HG03139 (cell line): ENCODE data around the gene RPP25L.

Experiments
- ATAC-seq: cut with Tn5 transposase; IDR thresholded peaks from one replicate; pipeline ENCODE4 v1.9.1; 2021; ENCODE audit not compliant: unreplicated experiment

Gene RPP25L

GRCh38 chr9:34638138-34638445, 26.2 kb upstream of the RPP25L start:
- ATAC-seq = no peak

GRCh38 chr9:34637356-34638137, 25.6 kb upstream of the RPP25L start, which contains the start of gene SIGMAR1:
TSS of gene SIGMAR1 (minus strand) at chr9:34637787. CDS start at chr9:34637697, 90 bp downstream.
- ATAC-seq = peak; percentile 68

GRCh38 chr9:34636791-34637355, 25.0 kb upstream of the RPP25L start:
- no peak for ATAC-seq

- ATAC-seq = no peak
Measured at GRCh38 chr9:34635556-34635955, 23.7 kb upstream of the RPP25L start.

- no peak for ATAC-seq
Measured at GRCh38 chr9:34634551-34635248, 22.8 kb upstream of the RPP25L start.

GRCh38 chr9:34633851-34634550, 22.1 kb upstream of the RPP25L start:
- no peak for ATAC-seq

- no peak for ATAC-seq
Measured at GRCh38 chr9:34633166-34633565, 21.3 kb upstream of the RPP25L start.

- no peak for ATAC-seq
Measured at GRCh38 chr9:34630402-34631154, 18.7 kb upstream of the RPP25L start.

- no peak for ATAC-seq
Measured at GRCh38 chr9:34629491-34629808, 17.6 kb upstream of the RPP25L start.

GRCh38 chr9:34628656-34629490, 17.0 kb upstream of the RPP25L start, which contains the start of gene ARID3C:
TSS of gene ARID3C (minus strand) at chr9:34629066. CDS start at chr9:34628014, 1,052 bp downstream.
- ATAC-seq = no peak

GRCh38 chr9:34627716-34628655, 16.1 kb upstream of the RPP25L start:
- ATAC-seq = no peak

- ATAC-seq = no peak
Measured at GRCh38 chr9:34625186-34625486, 13.2 kb upstream of the RPP25L start.

- ATAC-seq = no peak
Measured at GRCh38 chr9:34624475-34625185, 12.7 kb upstream of the RPP25L start.

- ATAC-seq = no peak
Measured at GRCh38 chr9:34623374-34624235, 11.7 kb upstream of the RPP25L start.

GRCh38 chr9:34620061-34620994, 8.4 kb upstream of the RPP25L start, which contains the start of gene DCTN3:
TSS of gene DCTN3 (minus strand) at chr9:34620495. CDS start at chr9:34620464, 31 bp downstream.
- peak; percentile 97 for ATAC-seq

- no peak for ATAC-seq
Measured at GRCh38 chr9:34615132-34615531, 3.2 kb upstream of the RPP25L start.
